ENCODE results near the gene ZNF485. TPM values are rescaled to one million over a fixed set of nuclear protein-coding genes. Genes with fewer than 3 reads are reported as not detected.
A peak's percentile ranks its signal among the peaks of the same experiment; 100 is the strongest.
"Not testable (repeated sequence)": the region's sequence is repeated elsewhere in the genome, so short reads cannot be mapped to it uniquely, and the experiment has no call there.

The ZNF485 gene
- total and polyA plus RNA-seq, 9 donors, result 2.5 to 5.1 (median 3.2) TPM

DNA sequence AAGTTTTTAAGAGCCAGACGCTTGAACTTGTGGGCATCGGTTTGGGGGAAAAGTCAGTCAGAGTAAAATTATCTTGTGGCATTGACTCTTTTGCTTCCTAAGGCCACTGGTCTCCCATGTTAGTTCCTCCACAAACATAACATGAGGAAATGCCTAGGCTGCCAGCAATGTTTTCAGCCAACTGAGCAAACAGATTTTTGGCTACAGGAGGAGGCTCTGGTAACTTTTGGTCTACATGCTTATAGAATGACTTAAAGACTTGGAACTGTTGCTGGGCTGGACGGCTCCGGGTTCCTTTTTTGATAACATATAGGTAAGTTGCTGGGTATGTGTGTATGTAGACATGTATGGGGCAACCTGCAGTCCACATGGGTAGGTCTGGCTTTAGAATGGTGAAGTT, 22.2 kb upstream of the ZNF485 start:
- no peak for DNase-seq
- H3K4me1 ChIP-seq (ENCODE audit: control insufficient read depth, insufficient read depth, low read length), result no peaks in the 10 kb centered on the region
- H3K27ac ChIP-seq (ENCODE audit: low read length), result no peak overlapping the region
- WGBS (ENCODE audit: insufficient coverage), result 80% methylated on average over 2 of the region's 4 CpGs
- H3K9me3 ChIP-seq (replicated peaks; ENCODE audit: control insufficient read depth, low read depth, low read length), result no peaks in the 10 kb centered on the region
- no peaks in the 10 kb centered on the region for H3K36me3 ChIP-seq (ENCODE audit: control insufficient read depth, insufficient read depth, low read length)
- H3K27me3 ChIP-seq (ENCODE audit: control insufficient read depth, insufficient read depth, low read length), result no peaks in the 10 kb centered on the region
- H3K4me3 ChIP-seq (ENCODE audit: low read length), result no peak overlapping the region

- WGBS (ENCODE audit: insufficient coverage), result 95% methylated on average over 4 of the region's 5 CpGs
- no peaks in the 10 kb centered on the region for H3K9me3 ChIP-seq (replicated peaks; ENCODE audit: control insufficient read depth, low read depth, low read length)
- H3K36me3 ChIP-seq (ENCODE audit: control insufficient read depth, insufficient read depth, low read length), result no peaks in the 10 kb centered on the region
- no peaks in the 10 kb centered on the region for H3K27me3 ChIP-seq (ENCODE audit: control insufficient read depth, insufficient read depth, low read length)
- no peak for DNase-seq
- no peak overlapping the region for H3K27ac ChIP-seq (ENCODE audit: low read length)
- H3K4me1 ChIP-seq (ENCODE audit: control insufficient read depth, insufficient read depth, low read length), result no peaks in the 10 kb centered on the region
- no peak overlapping the region for H3K4me3 ChIP-seq (ENCODE audit: low read length)
Measured at GRCh38 chr10:43585046-43585445, 21.2 kb upstream of the ZNF485 start.

DNA sequence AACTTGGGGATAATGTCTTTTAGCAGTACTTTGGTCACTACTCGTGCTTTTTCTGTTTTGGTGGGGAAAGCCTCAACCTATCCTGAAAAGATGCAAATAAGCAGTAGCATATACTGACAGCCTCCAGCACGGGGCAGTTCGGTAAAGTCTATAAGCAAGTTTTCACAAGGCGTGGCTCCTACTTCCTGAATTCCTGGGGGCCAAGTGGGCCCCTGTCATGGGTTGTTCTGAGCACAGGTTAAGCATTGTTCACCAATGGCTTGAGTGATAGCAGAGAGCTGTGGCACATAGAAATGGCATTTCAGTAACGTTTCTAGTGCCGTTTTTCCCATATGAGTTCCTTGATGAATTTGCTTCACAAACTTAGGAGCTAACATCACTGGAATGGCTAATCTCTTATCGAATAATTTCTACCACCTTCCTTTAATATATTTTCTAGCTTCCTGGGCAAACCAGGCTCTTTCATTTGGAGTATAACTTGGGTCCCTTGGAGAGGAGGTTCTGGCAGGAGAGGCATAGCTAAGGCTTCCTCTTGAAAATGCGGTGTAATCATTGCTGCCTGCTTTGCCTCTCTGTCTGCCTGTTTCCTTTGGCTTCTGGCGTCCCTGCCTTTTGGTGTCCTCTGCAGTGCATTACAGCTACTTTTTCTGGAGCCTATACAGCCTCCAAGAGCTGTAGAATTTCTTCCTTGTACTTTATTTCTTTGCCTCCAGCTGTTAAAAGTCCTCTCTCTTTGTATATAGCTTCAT, 20.1 kb upstream of the ZNF485 start:
- DNase-seq, result no peak
- 72% methylated on average over 6 of the region's 9 CpGs for WGBS (ENCODE audit: insufficient coverage)
- Histone ChIP-seq H3K27ac (ENCODE audit: low read length) (no peak overlapping the region), H3K4me3 (ENCODE audit: low read length) (no peak overlapping the region), H3K27me3 (ENCODE audit: control insufficient read depth, insufficient read depth, low read length) (no peaks in the 10 kb centered on the region), H3K4me1 (ENCODE audit: control insufficient read depth, insufficient read depth, low read length) (no peaks in the 10 kb centered on the region), H3K36me3 (ENCODE audit: control insufficient read depth, insufficient read depth, low read length) (no peaks in the 10 kb centered on the region), H3K9me3 (replicated peaks; ENCODE audit: control insufficient read depth, low read depth, low read length) (no peaks in the 10 kb centered on the region)

DNA sequence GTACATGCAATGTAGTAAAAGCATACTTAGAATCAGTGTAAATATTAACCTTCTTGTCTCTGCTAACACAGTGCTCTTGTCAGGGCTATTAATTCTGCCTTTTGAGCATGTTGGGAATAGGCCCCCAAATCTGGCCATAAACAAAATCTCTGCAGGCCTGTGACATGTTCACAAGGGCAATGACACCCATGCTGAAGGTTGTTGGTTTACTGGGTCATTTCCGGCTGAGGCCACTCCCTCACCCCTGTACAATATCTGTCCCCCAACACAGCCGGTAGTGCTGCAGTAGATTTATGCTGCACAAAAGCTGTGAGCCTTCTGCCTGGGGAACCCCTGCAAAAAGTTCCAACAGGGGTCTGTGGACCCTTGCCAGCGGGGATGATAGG, 19.5 kb upstream of the ZNF485 start:
- WGBS (ENCODE audit: insufficient coverage), result no CpG with 5 or more reads among the region's 3 CpGs

GRCh38 chr10:43591303-43591904, 14.8 kb upstream of the ZNF485 start:
- Histone ChIP-seq H3K4me1 (ENCODE audit: control insufficient read depth, insufficient read depth, low read length) (peaks cover 14% of the 10 kb centered on the region), H3K27me3 (ENCODE audit: control insufficient read depth, insufficient read depth, low read length) (peaks cover 2% of the 10 kb centered on the region), H3K9me3 (replicated peaks; ENCODE audit: control insufficient read depth, low read depth, low read length) (no peaks in the 10 kb centered on the region), H3K27ac (ENCODE audit: low read length) (no peak overlapping the region), H3K4me3 (ENCODE audit: low read length) (no peak overlapping the region), H3K36me3 (ENCODE audit: control insufficient read depth, insufficient read depth, low read length) (no peaks in the 10 kb centered on the region)
- DNase-seq, result no peak
- no CpG with 5 or more reads among the region's 5 CpGs for WGBS (ENCODE audit: insufficient coverage)

More for the DNA sequence above, 19.5 kb upstream of the ZNF485 start:
- H3K27me3 ChIP-seq (ENCODE audit: control insufficient read depth, insufficient read depth, low read length); H3K36me3 ChIP-seq (ENCODE audit: control insufficient read depth, insufficient read depth, low read length); H3K4me1 ChIP-seq (ENCODE audit: control insufficient read depth, insufficient read depth, low read length); H3K4me3 ChIP-seq (ENCODE audit: low read length); DNase-seq; H3K27ac ChIP-seq (ENCODE audit: low read length); H3K9me3 ChIP-seq (replicated peaks; ENCODE audit: control insufficient read depth, low read depth, low read length): not testable (repeated sequence)

GRCh38 chr10:43594944-43595589, 11.2 kb upstream of the ZNF485 start:
- no peaks in the 10 kb centered on the region for H3K9me3 ChIP-seq (replicated peaks; ENCODE audit: control insufficient read depth, low read depth, low read length)
- H3K27ac ChIP-seq (ENCODE audit: low read length), result no peak overlapping the region
- H3K27me3 ChIP-seq (ENCODE audit: control insufficient read depth, insufficient read depth, low read length), result peaks cover 2% of the 10 kb centered on the region
- peaks cover 18% of the 10 kb centered on the region for H3K4me1 ChIP-seq (ENCODE audit: control insufficient read depth, insufficient read depth, low read length)
- WGBS (ENCODE audit: insufficient coverage), result 24% methylated on average over 6 of the region's 8 CpGs
- peak; percentile 58 for DNase-seq
- no peak overlapping the region for H3K4me3 ChIP-seq (ENCODE audit: low read length)
- no peaks in the 10 kb centered on the region for H3K36me3 ChIP-seq (ENCODE audit: control insufficient read depth, insufficient read depth, low read length)

DNA sequence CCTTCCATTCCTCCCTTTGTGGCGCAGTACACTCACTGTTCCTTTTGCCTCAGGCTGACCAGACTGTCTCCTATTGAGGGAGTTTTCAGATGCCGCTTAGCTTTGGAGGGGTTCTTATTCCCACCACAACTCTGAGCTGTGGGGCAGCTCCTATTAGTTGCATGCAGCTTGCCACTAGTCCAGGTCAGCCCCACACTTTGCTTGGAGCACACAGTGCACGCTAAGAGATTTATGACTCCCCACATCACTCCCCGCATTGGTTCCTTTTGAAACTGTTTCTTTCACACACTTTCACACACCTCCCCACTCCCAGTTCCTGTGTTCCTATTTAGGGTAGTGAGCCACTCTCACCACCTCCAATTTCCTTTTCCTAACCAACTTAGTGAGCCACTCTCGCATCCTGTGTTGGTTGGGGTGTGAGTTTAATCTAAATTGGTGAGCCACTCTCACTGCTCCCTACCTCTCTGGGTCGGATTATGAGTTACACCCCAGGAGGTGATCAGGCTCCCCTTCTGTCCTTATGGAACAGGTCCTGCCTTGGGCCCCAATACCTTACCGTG, 10.4 kb upstream of the ZNF485 start:
- Histone ChIP-seq H3K4me3 (ENCODE audit: low read length) (no peak overlapping the region), H3K27ac (ENCODE audit: low read length) (no peak overlapping the region), H3K9me3 (replicated peaks; ENCODE audit: control insufficient read depth, low read depth, low read length) (no peaks in the 10 kb centered on the region), H3K36me3 (ENCODE audit: control insufficient read depth, insufficient read depth, low read length) (no peaks in the 10 kb centered on the region), H3K27me3 (ENCODE audit: control insufficient read depth, insufficient read depth, low read length) (peaks cover 2% of the 10 kb centered on the region), H3K4me1 (ENCODE audit: control insufficient read depth, insufficient read depth, low read length) (peaks cover 18% of the 10 kb centered on the region)
- no peak for DNase-seq
- WGBS (ENCODE audit: insufficient coverage), result 40% methylated on average over 3 of the region's 7 CpGs

DNA sequence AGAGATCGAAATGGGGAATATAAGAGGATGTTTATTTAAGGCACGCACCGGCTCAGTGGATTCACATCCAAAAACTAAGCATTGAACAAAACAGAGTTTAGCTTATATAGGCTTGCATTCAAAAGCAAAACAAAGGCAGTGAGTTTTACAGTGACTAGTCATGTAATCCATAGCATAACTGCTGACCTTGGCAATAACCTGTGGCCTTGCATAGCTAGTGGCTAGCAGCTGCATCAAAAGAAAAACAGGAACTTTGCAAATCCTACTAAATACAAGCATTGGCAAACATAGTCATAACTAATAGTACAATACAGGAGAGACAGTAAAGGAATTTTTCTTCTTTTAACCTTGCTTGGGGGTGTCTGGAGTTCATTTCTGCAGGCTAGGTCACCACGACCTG, 9.7 kb upstream of the ZNF485 start:
- H3K36me3 ChIP-seq (ENCODE audit: control insufficient read depth, insufficient read depth, low read length), result no peaks in the 10 kb centered on the region
- no CpG with 5 or more reads among the region's 4 CpGs for WGBS (ENCODE audit: insufficient coverage)
- H3K4me3 ChIP-seq (ENCODE audit: low read length), result no peak overlapping the region
- DNase-seq, result peak; percentile 27
- peaks cover 18% of the 10 kb centered on the region for H3K4me1 ChIP-seq (ENCODE audit: control insufficient read depth, insufficient read depth, low read length)
- no peak overlapping the region for H3K27ac ChIP-seq (ENCODE audit: low read length)
- H3K27me3 ChIP-seq (ENCODE audit: control insufficient read depth, insufficient read depth, low read length), result peaks cover 2% of the 10 kb centered on the region
- no peaks in the 10 kb centered on the region for H3K9me3 ChIP-seq (replicated peaks; ENCODE audit: control insufficient read depth, low read depth, low read length)

- Histone ChIP-seq H3K36me3 (ENCODE audit: control insufficient read depth, insufficient read depth, low read length) (no peaks in the 10 kb centered on the region), H3K4me3 (ENCODE audit: low read length) (no peak overlapping the region), H3K9me3 (replicated peaks; ENCODE audit: control insufficient read depth, low read depth, low read length) (no peaks in the 10 kb centered on the region), H3K27ac (ENCODE audit: low read length) (no peak overlapping the region), H3K4me1 (ENCODE audit: control insufficient read depth, insufficient read depth, low read length) (peaks cover 18% of the 10 kb centered on the region), H3K27me3 (ENCODE audit: control insufficient read depth, insufficient read depth, low read length) (no peaks in the 10 kb centered on the region)
- WGBS (ENCODE audit: insufficient coverage), result 0% methylated on average over 1 of the region's 2 CpGs
- DNase-seq, result peak; percentile 46
Measured at GRCh38 chr10:43598446-43598845, 7.8 kb upstream of the ZNF485 start.

GRCh38 chr10:43599333-43599732, 6.9 kb upstream of the ZNF485 start:
- Histone ChIP-seq H3K27ac (ENCODE audit: low read length) (no peak overlapping the region), H3K36me3 (ENCODE audit: control insufficient read depth, insufficient read depth, low read length) (no peaks in the 10 kb centered on the region), H3K9me3 (replicated peaks; ENCODE audit: control insufficient read depth, low read depth, low read length) (no peaks in the 10 kb centered on the region), H3K4me1 (ENCODE audit: control insufficient read depth, insufficient read depth, low read length) (peaks cover 18% of the 10 kb centered on the region), H3K27me3 (ENCODE audit: control insufficient read depth, insufficient read depth, low read length) (no peaks in the 10 kb centered on the region), H3K4me3 (ENCODE audit: low read length) (no peak overlapping the region)
- DNase-seq, result no peak
- no CpG with 5 or more reads among the region's 2 CpGs for WGBS (ENCODE audit: insufficient coverage)

Measured in muscle of leg (tissue), 11 donors.